Hypothalamus (tissue), 51 donors: ENCODE data around the gene TCP11X1.
"Not testable (repeated sequence)": the region's sequence is repeated elsewhere in the genome, so short reads cannot be mapped to it uniquely, and the experiment has no call there.

ENCODE experiments used
- DNase-seq, 51 donors: peaks; one replicate each; lab custom pipeline; 2025; lab: John Stamatoyannopoulos, UW

TCP11X1 gene

DNA sequence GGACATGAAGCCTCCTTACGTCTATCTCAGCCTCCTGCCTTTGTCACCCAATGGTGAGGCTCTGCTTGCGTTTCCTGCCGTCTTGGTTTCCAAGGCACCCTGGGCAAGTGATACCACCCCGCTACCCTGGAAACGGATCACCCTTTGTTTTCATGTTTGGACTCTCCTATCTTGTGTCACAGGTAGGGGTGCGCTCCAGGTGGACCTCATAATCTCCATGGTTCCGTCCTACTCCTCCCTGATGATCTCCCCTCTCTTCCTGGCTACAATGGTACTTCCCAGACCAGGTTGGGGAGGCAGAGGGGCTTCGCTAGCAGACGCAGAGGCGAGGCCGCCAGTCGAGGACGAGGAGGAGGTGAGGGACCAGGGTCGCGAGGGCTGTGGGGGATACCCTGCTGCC, at the start of gene TCP11X1:
TCP11X1 (plus strand) TSS at position 316 of the 400 bp plus-strand sequence.
- DNase-seq = not testable (repeated sequence)

DNA sequence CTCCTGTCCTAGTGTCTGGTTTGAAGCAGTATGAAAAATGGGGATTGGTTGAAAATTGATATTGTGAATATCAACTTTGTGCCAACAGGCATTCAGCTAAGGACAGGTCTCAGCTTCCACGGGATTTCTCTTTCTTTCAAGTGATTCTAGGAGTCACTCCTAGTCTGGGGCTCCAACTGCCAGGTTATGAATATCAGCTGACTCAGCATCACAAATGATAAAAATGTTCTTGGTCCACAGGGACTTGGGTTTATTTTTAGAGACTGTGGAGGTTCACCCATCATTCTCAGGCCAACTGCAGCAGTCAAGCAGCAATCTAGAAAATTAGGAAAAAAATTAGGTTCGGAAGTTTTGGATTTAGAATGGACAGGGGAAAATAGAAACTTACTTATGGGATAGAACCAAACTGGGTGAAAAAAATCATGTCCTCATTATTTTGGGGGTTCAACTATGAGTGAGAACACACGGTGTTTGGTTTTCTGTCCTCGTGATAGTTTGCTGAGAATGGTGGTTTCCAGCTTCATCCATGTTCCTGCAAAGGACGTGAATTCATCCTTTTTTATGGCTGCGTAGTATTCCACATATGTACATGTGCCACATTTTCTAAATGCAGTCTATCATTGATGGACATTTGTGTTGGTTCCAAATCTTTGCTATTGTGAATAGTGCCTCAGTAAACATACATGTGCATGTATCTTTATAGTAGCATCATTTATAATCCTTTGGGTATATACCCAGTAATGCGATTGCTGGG, 29.0 kb upstream of the TCP11X1 start:
- no peak for DNase-seq

DNA sequence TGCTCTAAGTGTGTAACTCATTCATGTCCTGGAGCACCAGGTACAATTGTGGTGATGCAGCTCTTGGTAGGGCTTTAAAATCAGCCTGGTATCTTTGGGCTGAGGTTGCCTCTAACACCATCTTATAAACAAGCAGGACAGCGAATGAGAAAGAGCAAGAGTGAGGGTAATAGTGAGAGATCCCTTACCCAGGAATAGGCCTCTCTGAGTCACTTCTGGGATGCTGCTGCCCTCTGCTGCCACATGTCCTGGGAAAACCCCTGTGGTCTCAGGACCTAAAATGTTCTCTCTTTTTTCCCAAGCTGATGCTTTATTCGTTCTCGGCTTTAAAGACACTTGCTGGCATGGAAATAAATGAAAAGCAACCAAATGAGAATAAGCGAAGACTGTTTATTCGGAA, 7.2 kb upstream of the TCP11X1 start:
- DNase-seq = not testable (repeated sequence)

DNA sequence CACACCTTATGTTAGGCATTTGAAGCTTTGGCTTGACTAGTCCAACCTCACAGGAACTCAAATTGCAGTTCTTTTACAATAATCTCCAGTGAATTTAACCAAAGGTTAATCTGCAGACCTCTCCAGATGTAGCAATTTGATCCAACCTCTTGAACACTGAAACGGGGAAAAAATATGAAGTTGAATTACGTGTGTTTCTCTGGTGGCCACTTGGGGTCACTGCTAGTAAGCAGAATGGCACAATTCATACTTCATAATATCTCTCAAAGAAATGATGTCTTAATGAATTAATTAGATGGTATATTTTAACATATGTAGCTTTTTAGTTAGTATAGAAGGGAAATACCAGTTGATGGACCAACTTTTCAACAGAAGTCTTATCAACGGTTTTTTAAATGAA, 1.4 kb downstream of the TCP11X1 start:
- not testable (repeated sequence) for DNase-seq

DNA sequence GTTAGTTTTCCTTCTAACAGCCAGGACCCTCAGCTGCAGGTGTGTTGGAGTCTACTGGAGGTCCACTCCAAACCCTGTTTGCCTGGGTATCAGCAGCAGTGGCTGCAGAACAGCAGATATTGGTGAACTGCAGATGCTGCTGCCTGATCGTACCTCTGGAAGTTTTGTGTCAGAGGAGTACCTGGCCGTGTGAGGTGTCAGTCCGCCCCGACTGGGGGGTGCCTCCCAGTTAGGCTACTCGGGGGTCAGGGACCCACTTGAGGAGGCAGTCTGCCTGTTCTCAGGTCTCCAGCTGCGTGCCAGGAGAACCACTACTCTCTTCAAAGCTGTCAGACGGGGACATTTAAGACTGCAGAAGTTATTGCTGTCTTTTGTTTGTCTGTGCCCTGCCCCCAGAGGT, 20.6 kb downstream of the TCP11X1 start:
- not testable (repeated sequence) for DNase-seq

DNA sequence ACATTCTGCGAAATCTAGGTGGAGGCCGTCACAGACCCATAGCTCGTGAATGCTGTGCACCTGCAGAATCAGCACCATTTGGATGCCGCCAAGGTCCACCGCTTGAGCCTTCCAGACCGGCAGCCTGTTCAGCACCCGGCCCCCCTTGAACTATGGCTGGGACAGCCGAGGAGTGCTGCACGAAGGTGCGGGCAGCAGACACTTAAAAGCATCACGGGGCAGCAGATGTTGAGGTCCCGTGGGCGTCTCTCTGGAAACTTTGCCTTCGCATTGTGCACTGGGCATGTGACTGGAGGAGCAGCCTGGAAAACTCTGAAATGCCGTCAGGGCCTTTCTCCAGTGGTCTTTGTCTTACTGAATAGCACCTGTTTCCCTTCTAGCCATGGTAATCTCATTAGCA, 25.2 kb downstream of the TCP11X1 start:
- not testable (repeated sequence) for DNase-seq

DNA sequence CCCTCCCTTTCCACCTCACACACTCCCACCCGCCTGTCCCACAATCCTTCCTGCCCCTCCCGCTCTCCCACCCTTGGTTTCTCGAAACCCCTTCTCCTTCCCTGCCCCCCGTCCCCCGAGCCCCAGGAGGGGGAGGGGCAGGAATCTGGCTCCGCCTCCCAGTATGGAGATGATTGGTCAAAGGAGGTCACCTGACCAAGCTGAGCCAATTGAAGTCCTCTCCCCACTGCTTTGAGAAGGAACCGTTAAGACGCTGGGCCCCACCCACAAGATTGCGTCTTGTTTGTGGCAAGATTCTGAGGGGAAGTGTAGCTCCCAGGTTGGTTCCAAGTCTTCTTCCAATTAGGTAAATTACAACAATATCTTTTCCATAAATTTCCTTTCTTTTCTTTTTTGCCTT, 31.8 kb downstream of the TCP11X1 start, which contains the start of gene NXF2:
NXF2 (plus strand) TSS at position 275 of the 400 bp plus-strand sequence. CDS start 59,912 bp downstream, outside the sequence.
- not testable (repeated sequence) for DNase-seq

DNA sequence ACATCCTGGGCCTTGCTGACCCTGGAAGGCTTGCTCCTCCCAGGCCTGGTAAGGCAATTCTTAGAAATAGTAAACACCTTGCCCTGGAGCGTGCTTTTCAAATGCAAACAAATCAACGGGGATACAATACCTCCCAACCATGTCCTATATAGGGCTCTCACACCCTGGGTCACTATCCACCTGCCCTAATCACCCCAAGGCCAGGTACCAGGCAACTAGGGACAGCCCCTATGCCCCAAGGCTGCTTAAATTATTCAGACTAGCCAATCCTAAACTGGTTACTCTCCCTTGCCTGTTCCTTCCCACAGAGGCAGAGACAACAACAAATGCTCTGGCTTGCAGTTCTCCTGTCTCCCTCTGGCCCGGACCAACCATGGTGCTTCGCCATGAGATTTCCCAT, 57.1 kb downstream of the TCP11X1 start:
- not testable (repeated sequence) for DNase-seq
